Measurements from ENCODE around the gene NR2F1-AS1.

The NR2F1-AS1 gene

GRCh38 chr5:93602241-93603077 is 21.4 kb upstream of the NR2F1-AS1 start:
- Histone ChIP-seq H3K27ac (replicated peaks; ENCODE audit: low read length) (no peak overlapping the region), H2AK5ac (ENCODE audit: low read depth, low read length) (no peak overlapping the region), H3K27me3 (ENCODE audit: control insufficient read depth in 3 of 3, insufficient read depth in 3 of 3, low read depth in 1 of 3, low read length in 3 of 3) (peaks cover 0 to 64% (median 5%) of the 10 kb centered on the region in 3 experiments), H2AFZ (ENCODE audit: low read length) (no peak overlapping the region), H3K4me1 (ENCODE audit: control insufficient read depth in 2 of 2, insufficient read depth in 1 of 2, low read depth in 1 of 2, low read length in 2 of 2) (peaks cover 24 to 46% of the 10 kb centered on the region in 2 donors), H2BK15ac (ENCODE audit: low read length) (no peak overlapping the region), H2BK5ac (ENCODE audit: low read length) (no peak overlapping the region), H2BK12ac (ENCODE audit: low read length) (no peak overlapping the region), H4K8ac (ENCODE audit: low read depth, low read length) (no peak overlapping the region), H3K23ac (ENCODE audit: low read depth, low read length, poor library complexity) (no peak overlapping the region), H3K4ac (ENCODE audit: low read length) (no peak overlapping the region), H3K14ac (ENCODE audit: low read length) (no peak overlapping the region), H4K91ac (ENCODE audit: low read depth, low read length, poor library complexity) (no peak overlapping the region), H3K9ac (ENCODE audit: low read depth, low read length, poor library complexity) (no peak overlapping the region), H3K79me1 (ENCODE audit: low read depth, low read length) (no peaks in the 10 kb centered on the region), H3K4me2 (ENCODE audit: insufficient read depth, low read length, poor library complexity, severe bottlenecking) (peak overlapping the region; percentile 43), H3K9me3 (replicated peaks in 1 of 2; ENCODE audit: control insufficient read depth in 2 of 2, insufficient read depth in 1 of 2, low read depth in 1 of 2, low read length in 2 of 2) (no peaks in the 10 kb centered on the region), H3K4me3 (ENCODE audit: low read length in 2 of 2) (peak overlapping the region in 1 of 2 donors; percentile 63), H3K36me3 (replicated peaks in 1 of 2; ENCODE audit: control insufficient read depth in 2 of 2, insufficient read depth in 2 of 2, low read length in 2 of 2) (peaks cover 0 to 5% of the 10 kb centered on the region in 2 donors), H2BK120ac (ENCODE audit: low read depth, low read length) (no peak overlapping the region), H3K18ac (ENCODE audit: low read length) (no peak overlapping the region)
- no peak for DNase-seq (ENCODE audit: low spot score)
- no CpG with 5 or more reads among the region's 39 CpGs for WGBS, 2 donors (ENCODE audit: extremely low coverage in 2 of 2, insufficient read length in 2 of 2, insufficient replicate concordance in 1 of 2)

- Histone ChIP-seq H3K36me3 (replicated peaks in 1 of 2; ENCODE audit: control insufficient read depth in 2 of 2, insufficient read depth in 2 of 2, low read length in 2 of 2) (peaks cover 0 to 5% of the 10 kb centered on the region in 2 donors), H2BK5ac (ENCODE audit: low read length) (no peak overlapping the region), H2AFZ (ENCODE audit: low read length) (no peak overlapping the region), H3K18ac (ENCODE audit: low read length) (no peak overlapping the region), H3K27ac (replicated peaks; ENCODE audit: low read length) (no peak overlapping the region), H2BK15ac (ENCODE audit: low read length) (no peak overlapping the region), H3K27me3 (ENCODE audit: control insufficient read depth in 3 of 3, insufficient read depth in 3 of 3, low read depth in 1 of 3, low read length in 3 of 3) (peaks cover 0 to 68% (median 9%) of the 10 kb centered on the region in 3 experiments), H4K91ac (ENCODE audit: low read depth, low read length, poor library complexity) (no peak overlapping the region), H3K4me1 (ENCODE audit: control insufficient read depth in 2 of 2, insufficient read depth in 1 of 2, low read depth in 1 of 2, low read length in 2 of 2) (peaks cover 22 to 40% of the 10 kb centered on the region in 2 donors), H3K23ac (ENCODE audit: low read depth, low read length, poor library complexity) (no peak overlapping the region), H4K8ac (ENCODE audit: low read depth, low read length) (no peak overlapping the region), H3K9me3 (replicated peaks in 1 of 2; ENCODE audit: control insufficient read depth in 2 of 2, insufficient read depth in 1 of 2, low read depth in 1 of 2, low read length in 2 of 2) (no peaks in the 10 kb centered on the region), H3K14ac (ENCODE audit: low read length) (no peak overlapping the region), H3K9ac (ENCODE audit: low read depth, low read length, poor library complexity) (no peak overlapping the region), H2AK5ac (ENCODE audit: low read depth, low read length) (no peak overlapping the region), H2BK120ac (ENCODE audit: low read depth, low read length) (no peak overlapping the region), H3K4me3 (ENCODE audit: low read length in 2 of 2) (peak overlapping the region in 1 of 2 donors; percentile 63), H3K4ac (ENCODE audit: low read length) (no peak overlapping the region), H3K79me1 (ENCODE audit: low read depth, low read length) (no peaks in the 10 kb centered on the region), H3K4me2 (ENCODE audit: insufficient read depth, low read length, poor library complexity, severe bottlenecking) (peak overlapping the region; percentile 43), H2BK12ac (ENCODE audit: low read length) (no peak overlapping the region)
- DNase-seq (ENCODE audit: low spot score): no peak
- no CpG with 5 or more reads among the region's 9 CpGs for WGBS, 2 donors (ENCODE audit: extremely low coverage in 2 of 2, insufficient read length in 2 of 2, insufficient replicate concordance in 1 of 2)
These were observed 20.8 kb upstream of the NR2F1-AS1 start for GRCh38 chr5:93601802-93602155.

- no peak overlapping the region for H3K18ac ChIP-seq (ENCODE audit: low read length)
- H3K27me3 ChIP-seq (ENCODE audit: control insufficient read depth in 3 of 3, insufficient read depth in 3 of 3, low read depth in 1 of 3, low read length in 3 of 3): peaks cover 0 to 73% (median 12%) of the 10 kb centered on the region in 3 experiments
- WGBS, 2 donors (ENCODE audit: extremely low coverage in 2 of 2, insufficient read length in 2 of 2, insufficient replicate concordance in 1 of 2): no CpG with 5 or more reads among the region's 3 CpGs
- peak overlapping the region in 1 of 2 donors; percentile 63 for H3K4me3 ChIP-seq (ENCODE audit: low read length in 2 of 2)
- no peak overlapping the region for H2BK120ac ChIP-seq (ENCODE audit: low read depth, low read length)
- H2BK5ac ChIP-seq (ENCODE audit: low read length): no peak overlapping the region
- no peaks in the 10 kb centered on the region for H3K79me1 ChIP-seq (ENCODE audit: low read depth, low read length)
- H2BK12ac ChIP-seq (ENCODE audit: low read length): no peak overlapping the region
- no peak overlapping the region for H3K4ac ChIP-seq (ENCODE audit: low read length)
- no peak overlapping the region for H3K4me2 ChIP-seq (ENCODE audit: insufficient read depth, low read length, poor library complexity, severe bottlenecking)
- H3K9ac ChIP-seq (ENCODE audit: low read depth, low read length, poor library complexity): no peak overlapping the region
- H3K36me3 ChIP-seq (replicated peaks in 1 of 2; ENCODE audit: control insufficient read depth in 2 of 2, insufficient read depth in 2 of 2, low read length in 2 of 2): peaks cover 0 to 5% of the 10 kb centered on the region in 2 donors
- no peak overlapping the region for H4K8ac ChIP-seq (ENCODE audit: low read depth, low read length)
- peaks cover 26 to 34% of the 10 kb centered on the region in 2 donors for H3K4me1 ChIP-seq (ENCODE audit: control insufficient read depth in 2 of 2, insufficient read depth in 1 of 2, low read depth in 1 of 2, low read length in 2 of 2)
- no peak overlapping the region for H4K91ac ChIP-seq (ENCODE audit: low read depth, low read length, poor library complexity)
- no peak overlapping the region for H3K23ac ChIP-seq (ENCODE audit: low read depth, low read length, poor library complexity)
- H3K27ac ChIP-seq (replicated peaks; ENCODE audit: low read length): no peak overlapping the region
- H2BK15ac ChIP-seq (ENCODE audit: low read length): no peak overlapping the region
- H3K14ac ChIP-seq (ENCODE audit: low read length): no peak overlapping the region
- no peak overlapping the region for H2AK5ac ChIP-seq (ENCODE audit: low read depth, low read length)
- no peaks in the 10 kb centered on the region for H3K9me3 ChIP-seq (replicated peaks in 1 of 2; ENCODE audit: control insufficient read depth in 2 of 2, insufficient read depth in 1 of 2, low read depth in 1 of 2, low read length in 2 of 2)
- H2AFZ ChIP-seq (ENCODE audit: low read length): no peak overlapping the region
- DNase-seq (ENCODE audit: low spot score): no peak
These were observed 20.2 kb upstream of the NR2F1-AS1 start for GRCh38 chr5:93601071-93601801.
